Forelimb muscle (tissue), 1 donor: ENCODE data around the gene GLRX5. TPM values are rescaled to one million over a fixed set of nuclear protein-coding genes. Genes with fewer than 3 reads are reported as not detected.

Source experiments
- DNase-seq: peaks from one replicate; pipeline ENCODE4 v3.0.0-alpha.2; 2013; ENCODE audit warnings: low read depth
- polyA plus RNA-seq: library from polyadenylated mRNA; unstranded; fragments of 120-200 nt; gene quantifications from one replicate; pipeline ENCODE4 v1.2.1, GENCODE V29; 2013; ENCODE audit not compliant: insufficient read length

Gene GLRX5
- polyA plus RNA-seq, 1 donor, result 48.6 TPM

DNA sequence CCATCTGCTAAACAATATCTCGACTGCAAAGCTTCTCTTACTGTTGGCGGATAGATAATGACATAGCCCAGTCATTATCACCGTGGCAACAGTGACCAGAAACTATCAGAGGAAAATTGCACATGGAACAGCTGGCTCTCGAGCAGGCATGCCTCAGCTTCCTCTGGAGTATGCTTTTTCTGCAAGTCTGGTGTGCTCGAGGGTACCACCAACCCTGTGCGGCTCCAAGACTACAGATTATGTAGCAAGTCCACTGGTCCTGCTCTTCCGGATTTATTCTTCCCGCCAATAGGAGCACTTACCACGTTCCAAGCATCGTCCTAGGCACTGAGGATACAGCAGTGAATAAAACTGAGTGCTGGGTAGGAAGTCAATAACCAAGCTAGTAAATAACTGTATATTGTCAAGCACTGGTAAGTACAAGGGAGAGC lies 1.4 kb upstream of the GLRX5 start:
- DNase-seq, result no peak

- DNase-seq, result no peak
These were observed 1.0 kb upstream of the GLRX5 start for GRCh38 chr14:95533822-95534221.

GRCh38 chr14:95535226-95536021 lies 574 bp downstream of the GLRX5 start:
- DNase-seq, result no peak

DNA sequence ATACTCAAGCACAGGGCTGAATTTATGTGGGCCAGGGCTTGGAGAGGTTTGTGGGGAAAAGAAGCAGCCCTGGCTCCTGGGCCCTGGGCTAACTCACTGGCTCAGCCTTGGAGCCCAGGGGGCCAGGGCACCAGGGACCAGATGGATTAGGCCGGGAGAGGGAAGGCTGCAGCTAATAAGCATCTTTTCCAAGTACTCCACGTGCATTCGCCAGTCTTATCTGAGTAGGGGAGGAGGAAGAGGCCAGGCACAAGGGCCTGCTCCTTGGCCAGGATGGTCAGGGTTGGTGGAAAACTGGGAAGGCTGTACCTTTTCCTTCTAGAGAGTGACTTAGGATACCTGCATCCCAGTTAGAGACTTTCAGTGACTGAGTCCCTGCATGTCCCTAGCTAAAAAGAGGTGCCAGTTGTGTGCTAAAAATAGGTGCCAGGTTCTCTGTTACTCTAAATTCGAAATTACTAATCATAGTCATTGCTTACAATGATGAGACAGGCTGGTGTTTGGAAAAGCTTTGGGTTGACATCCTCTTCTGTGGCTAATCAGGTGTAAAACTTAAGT lies 1.3 kb downstream of the GLRX5 start:
- DNase-seq, result no peak

GRCh38 chr14:95536671-95537070 lies 1.8 kb downstream of the GLRX5 start:
- no peak for DNase-seq

- no peak for DNase-seq
These were observed 2.6 kb downstream of the GLRX5 start for GRCh38 chr14:95537298-95538089.

GRCh38 chr14:95538801-95539509 lies 4.1 kb downstream of the GLRX5 start:
- DNase-seq, result no peak

- no peak for DNase-seq
These were observed 5.5 kb downstream of the GLRX5 start for GRCh38 chr14:95540236-95540855.

GRCh38 chr14:95541346-95541745 lies 6.5 kb downstream of the GLRX5 start:
- DNase-seq, result no peak

- no peak for DNase-seq
These were observed 7.4 kb downstream of the GLRX5 start for GRCh38 chr14:95541932-95542930.

- DNase-seq, result no peak
These were observed 8.2 kb downstream of the GLRX5 start for GRCh38 chr14:95543021-95543420.

DNA sequence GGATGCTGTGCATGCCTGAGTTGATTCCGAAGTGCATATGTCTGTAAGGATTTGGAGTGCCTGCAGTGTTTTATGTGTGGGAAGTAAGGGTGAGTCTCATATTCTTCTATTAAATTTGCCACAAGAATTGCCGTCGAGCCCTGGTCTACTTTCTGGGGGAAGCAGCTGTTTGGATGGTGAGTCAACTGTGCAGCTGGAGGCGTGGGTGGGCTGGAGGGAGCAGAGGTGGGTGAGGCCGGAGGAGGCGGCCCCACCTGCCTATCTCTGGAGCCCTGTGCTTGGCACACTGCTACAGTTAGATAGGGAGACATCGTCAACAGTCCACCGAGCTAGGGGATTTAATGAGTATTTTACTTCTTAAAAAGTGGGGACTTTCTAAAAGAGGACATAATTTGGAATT lies 9.7 kb downstream of the GLRX5 start:
- DNase-seq, result no peak

GRCh38 chr14:95545515-95546168 lies 10.8 kb downstream of the GLRX5 start:
- no peak for DNase-seq

GRCh38 chr14:95547272-95547625 lies 12.4 kb downstream of the GLRX5 start:
- no peak for DNase-seq

DNA sequence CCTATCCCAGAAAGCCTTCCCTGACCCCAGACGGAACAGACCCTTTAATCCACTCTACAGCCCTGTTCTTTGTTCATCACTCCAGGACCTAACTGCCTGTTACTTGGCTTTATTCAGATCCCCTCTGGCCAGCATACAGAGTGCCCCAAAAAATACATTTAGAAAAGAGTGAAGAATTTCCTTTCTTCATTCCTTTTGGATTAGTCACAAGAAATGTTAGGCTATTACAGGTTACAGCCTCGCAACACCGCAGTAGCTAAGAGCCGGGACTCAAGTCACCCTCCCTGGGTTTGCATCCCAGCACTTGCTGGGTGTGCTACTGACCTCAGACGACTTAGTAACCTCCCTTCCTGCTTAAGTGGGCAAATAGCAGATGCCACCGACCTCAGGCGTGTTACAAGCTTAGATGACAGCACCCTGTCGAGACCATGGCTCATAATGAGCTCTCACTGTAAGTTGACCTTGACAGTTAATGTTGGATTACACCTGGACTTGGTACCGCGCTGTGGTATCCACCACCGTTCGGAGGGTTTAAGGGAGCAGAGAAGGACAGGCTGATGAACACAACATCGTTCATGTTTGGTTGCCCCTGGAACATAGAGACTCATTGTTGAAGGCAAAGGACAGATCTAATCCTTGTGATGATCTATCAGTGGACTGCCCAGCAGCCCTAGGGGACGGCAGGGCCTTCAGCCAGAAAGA lies 12.9 kb downstream of the GLRX5 start:
- no peak for DNase-seq

GRCh38 chr14:95548328-95548929 lies 13.6 kb downstream of the GLRX5 start:
- DNase-seq, result no peak

DNA sequence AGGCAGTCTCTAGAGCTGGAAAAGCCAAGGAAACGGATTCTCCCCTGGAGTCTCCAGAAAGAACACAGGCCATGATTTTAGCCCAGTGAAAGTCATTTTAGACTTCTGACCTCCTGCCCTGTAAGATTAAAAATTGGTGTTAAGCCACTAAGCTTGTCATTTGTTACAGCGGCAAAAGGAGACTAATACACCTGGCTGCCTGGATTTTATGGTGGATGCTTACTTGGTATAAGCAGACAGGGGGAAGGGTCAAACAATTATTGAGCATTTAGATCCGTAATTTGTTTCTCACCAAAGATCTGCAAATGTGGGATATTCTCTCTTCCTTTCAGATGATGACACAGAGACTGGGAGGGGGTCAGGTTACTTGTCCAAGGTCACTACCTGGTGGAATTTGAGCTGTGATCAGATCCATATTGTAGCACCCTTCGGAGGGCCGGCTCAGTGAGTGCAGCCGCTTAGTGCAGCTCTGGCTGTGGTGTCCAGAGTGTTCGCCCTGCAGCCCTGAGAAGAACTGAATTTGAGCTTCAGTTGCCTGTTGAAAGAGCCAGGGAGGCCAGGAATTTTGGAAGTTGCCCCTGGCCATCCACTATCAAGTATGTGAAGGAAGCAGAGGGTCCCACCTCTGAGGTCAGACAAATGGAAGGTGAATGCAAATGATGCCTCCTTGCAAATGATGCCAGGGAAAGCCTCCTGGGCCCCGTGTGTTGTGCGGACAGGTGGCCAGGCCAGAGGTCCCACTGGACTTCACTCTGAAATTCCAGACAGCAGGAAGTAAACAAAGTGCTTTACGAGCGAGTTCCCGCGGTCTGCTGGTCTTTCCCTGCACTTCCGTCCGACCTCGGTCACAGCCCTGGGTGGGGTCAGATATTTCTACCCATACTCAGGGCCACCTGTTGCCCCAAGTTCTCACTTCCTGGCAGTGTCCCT lies 15.1 kb downstream of the GLRX5 start:
- DNase-seq, result no peak

GRCh38 chr14:95551435-95551834 lies 16.6 kb downstream of the GLRX5 start:
- no peak for DNase-seq
